GM18517 (cell line): ENCODE data around the gene DHRS2.
A peak's percentile ranks its signal among the peaks of the same experiment; 100 is the strongest.
"Not testable (repeated sequence)": the region's sequence is repeated elsewhere in the genome, so short reads cannot be mapped to it uniquely, and the experiment has no call there.

ENCODE experiments used
- ATAC-seq: cut with Tn5 transposase; IDR thresholded peaks from one replicate; pipeline ENCODE4 v1.9.1; 2021; ENCODE audit warnings: mild to moderate bottlenecking, moderate library complexity; ENCODE audit not compliant: unreplicated experiment

DHRS2 gene, protein sequence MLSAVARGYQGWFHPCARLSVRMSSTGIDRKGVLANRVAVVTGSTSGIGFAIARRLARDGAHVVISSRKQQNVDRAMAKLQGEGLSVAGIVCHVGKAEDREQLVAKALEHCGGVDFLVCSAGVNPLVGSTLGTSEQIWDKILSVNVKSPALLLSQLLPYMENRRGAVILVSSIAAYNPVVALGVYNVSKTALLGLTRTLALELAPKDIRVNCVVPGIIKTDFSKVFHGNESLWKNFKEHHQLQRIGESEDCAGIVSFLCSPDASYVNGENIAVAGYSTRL

DNA sequence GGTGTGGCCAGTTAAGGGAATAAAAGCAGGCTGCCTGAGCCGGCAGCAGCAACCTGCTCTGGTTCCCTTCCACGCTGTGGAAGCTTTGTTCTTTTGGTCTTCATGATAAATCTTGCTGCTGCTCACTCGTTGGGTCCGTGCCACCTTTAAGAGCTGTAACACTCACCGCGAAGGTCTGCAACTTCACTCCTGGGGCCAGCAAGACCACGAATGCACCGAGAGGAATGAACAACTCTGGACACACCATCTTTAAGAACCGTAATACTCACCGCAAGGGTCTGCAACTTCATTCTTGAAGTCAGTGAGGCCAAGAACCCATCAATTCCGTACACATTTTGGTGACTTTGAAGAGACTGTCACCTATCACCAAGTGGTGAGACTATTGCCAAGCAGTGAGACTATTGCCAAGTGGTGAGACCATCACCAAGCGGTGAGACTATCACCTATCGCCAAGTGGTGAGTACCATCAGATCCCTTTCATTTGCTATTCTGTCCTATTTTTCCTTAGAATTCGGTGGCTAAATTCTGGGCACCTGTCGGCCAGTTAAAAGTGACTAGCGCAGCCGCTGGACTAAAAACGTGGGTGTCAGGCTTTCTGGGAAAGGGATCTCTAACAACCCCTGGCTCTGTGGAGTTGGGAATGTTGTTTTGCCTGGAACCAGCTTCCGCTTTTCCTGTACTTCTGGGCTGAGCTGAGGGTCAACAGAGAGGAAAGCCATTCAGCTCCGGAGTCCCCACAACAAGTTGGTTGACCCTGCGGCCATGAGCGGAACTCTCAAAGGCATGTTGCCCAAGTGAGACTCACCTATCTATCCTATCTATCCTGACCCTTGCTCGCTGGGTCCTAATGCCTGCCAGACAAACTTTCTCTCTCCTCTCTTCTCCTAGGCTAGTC lies at the start of gene DHRS2:
DHRS2 (plus strand) TSS at position 48 of the 895 bp plus-strand sequence. CDS start 2,501 bp downstream, outside the sequence.
- ATAC-seq: no peak

DNA sequence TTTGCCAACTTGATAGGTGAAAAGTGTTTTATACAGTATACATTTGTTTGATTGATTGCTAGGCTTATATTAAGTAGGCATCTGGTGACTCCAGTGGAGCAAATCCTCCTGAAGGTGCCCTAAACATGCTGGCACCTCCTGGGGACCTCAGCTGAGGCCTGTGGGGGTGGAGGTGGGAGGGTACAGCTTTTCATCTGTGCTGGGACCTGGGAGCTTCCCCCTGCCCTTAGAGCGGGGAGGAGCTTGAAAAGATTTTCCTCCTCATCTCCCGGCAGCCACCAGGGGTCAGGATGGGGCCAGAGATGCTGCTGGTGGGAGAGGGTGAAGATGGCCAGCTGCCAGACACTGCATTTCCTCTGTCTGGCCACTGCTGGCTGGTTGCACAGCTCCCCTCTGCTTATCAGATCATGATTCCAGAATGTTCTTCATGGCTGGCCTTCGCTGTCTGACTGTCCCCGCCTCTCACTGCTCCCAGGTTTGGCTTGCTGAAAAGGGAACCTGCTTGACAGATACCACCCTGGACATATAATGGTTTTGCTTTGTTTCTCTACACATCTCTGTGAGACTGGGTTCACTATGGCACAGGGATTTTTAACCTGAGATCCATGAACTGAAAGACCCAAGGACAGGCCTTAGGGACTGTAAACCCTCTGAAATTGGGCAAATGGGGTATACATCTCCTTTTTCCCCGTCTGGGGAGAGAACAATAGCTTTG lies 47.1 kb upstream of the DHRS2 start:
- peak; percentile 92 for ATAC-seq

DNA sequence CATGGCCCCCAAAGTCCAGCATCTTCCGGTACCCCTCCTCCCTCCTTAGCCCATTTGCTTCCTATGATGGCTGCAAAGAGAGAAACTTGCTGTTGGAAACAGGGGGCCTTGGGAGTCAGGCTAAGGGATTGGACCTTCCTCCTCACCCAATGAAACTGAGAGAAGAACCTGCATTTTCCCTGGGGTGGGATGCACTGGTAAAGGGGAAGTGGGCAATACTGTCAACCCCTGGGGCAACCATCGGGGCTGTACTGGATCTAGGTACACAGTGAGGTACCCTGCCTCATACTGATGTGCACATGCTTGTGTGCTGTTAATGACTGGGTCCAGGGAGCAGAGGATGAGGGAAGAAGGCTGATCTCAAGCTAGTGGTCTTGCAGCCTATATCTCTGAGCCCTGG lies 46.6 kb upstream of the DHRS2 start:
- no peak for ATAC-seq

DNA sequence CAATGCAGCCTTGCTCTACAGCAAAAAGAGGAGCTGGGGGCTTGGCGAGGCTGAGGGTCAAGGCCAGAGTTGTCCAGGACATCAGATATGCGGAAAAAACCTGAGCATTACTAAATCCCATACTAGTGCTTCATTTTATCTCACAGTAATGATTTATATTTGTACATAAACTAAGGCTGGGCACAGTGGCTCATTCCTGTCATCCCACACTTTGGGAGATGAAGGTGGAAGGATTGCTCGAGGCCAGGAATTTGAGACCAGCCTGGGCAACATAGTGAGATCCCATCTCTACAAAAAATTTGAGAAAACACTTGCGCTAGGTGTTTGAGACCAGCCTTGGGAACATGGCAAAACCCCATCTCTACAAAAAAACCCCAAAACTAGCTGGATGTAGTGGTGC lies 46.0 kb upstream of the DHRS2 start:
- no peak for ATAC-seq

DNA sequence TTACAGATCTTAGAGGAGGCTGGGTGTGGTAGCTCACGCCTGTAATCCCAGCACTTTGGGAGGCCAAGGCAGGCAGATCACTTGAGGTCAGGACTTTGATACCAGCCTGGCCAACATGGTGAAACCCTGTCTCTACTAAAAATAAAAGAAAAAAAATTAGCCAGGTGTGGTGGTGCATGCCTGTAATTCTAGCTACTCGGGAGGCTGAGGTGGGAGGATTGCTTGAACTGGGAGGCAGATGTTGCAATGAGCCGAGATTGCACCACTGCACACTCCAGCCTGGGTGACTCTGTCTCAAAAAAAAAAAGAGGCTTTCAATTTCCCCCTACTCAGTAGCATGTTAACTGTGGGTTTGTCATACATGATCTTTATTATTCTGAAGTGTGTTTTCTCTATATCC lies 42.0 kb upstream of the DHRS2 start:
- ATAC-seq: not testable (repeated sequence)

DNA sequence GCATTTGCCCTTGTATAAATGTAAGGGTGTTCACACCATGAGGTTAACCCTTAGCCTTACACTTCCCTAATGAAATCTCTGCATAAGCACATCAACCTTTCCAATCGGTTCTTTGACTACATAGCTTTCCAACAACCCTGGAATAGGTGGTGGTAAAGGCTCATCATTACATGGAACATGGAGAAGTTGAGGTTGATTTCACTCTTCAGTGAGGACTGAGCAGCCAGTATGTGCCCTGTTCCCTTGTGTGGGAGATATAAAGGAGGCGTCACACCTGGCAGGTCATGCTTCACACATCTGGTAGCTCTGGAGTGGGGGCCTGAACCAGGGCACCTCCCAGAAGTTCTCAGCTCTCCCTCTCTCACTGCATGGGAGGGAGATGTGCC lies 35.8 kb upstream of the DHRS2 start:
- no peak for ATAC-seq

DNA sequence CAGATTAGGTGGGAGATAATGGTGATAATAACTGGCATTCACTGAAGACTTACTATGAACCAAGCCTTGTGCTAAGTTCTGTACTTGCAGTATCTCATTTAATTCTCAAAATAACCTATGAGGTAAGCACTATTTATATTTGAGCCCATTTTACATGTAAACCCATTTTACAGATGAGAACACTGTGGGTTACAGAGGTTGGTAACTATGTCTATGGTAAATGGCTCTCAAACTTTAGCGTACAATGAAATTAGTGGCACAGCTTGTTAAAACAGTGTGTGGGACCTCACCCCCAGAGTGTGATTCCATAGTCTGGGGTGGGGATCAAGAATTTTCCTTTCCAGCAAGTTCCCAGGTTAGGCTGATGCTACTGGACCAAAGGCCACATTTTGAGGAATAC lies 35.4 kb upstream of the DHRS2 start:
- no peak for ATAC-seq

DNA sequence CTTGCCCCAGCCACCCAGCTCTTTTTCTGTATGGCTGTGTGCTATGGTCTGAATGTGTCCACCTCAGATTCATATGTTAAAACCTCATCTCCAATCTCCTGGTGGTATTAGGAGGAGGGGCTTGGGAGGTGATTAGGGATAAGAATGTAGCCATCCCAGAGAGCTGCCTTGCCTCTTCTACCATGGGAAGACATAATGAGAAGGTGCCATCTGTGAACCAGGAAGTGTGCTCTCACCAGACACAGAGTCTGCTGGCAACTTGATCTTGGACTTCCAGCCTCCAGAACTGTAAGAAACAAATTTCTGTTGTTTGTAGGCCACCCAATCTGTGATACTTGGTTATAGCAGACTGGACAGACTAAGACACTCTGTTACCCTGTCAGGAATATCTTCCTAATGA lies 34.7 kb upstream of the DHRS2 start:
- ATAC-seq: no peak

DNA sequence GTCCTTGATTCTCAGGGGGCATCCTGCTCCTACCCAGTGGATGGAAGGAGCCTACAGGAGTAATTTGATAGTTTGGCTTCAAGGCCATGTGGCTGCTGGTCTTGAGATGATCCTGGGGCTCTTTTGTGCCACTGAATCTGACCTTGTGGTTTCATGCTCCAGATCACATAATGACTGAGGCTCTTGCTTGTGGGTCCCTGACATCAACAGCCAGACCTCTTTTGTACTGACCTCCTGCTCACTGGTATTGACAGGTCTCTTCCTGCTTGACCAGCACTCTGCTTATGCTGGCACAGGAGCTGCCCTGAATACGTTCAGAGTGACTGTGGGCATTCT lies 34.4 kb upstream of the DHRS2 start:
- ATAC-seq: no peak

DNA sequence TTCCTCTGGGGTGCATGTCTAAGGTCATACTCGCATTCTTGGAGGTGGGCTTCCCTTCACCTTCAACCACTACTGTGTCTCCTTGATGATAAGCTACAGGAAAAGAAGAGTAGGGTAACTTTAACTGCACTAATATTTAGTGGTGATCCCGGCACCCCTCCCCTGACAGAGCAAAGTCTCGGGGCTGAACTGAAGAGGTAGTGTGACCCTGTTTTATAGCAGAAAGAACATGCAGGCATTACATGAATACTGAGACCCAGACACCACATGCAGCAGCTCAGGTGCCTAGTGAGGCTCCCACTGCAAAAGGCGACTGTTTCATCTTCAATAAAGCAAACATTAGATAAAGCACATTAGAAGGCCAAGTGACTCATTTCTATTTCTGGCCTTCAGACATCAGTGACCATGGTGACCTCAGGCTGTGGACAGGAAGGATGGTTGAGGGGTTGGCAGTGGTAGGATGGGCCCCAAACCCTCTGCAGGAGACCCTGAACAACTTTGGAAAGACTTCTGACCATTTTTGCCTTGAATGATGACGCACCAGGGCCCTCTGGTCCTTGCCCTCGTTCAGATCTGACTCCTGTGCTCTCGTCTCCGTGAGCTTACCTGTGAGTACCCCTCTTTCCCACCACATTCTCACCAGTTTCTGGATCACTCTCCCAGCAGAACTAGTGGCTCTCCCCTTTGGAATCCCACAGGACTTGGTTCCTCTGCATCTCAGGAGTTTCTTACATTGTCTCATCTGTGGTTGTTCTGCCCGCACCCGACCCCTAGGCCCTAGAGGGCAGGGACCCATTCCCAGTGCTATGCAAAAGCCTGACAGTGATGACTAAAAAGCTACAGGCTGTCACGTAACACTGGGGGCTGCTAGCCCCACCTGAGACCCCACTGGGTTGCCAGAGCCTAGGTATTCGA lies 33.7 kb upstream of the DHRS2 start:
- no peak for ATAC-seq

DNA sequence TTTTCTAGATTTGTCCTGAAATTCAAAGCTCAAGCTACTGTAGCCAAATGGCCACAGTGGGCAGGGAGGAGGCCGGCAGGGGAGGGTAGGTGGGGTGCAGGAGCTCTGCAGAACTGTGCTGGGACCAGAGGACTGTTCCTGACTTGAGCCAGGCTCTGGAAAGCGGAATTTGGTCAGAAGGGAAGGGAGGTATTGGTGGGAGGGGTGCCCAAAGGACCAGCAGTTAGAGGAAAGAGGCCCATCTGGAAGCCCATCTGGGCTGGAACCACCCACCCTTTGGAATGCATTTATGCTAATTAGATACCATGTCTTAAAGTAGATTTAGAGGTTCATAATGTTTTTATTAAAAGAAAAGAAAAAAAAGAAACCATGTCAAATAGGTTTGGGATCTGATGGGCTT lies 33.1 kb upstream of the DHRS2 start:
- ATAC-seq: no peak

DNA sequence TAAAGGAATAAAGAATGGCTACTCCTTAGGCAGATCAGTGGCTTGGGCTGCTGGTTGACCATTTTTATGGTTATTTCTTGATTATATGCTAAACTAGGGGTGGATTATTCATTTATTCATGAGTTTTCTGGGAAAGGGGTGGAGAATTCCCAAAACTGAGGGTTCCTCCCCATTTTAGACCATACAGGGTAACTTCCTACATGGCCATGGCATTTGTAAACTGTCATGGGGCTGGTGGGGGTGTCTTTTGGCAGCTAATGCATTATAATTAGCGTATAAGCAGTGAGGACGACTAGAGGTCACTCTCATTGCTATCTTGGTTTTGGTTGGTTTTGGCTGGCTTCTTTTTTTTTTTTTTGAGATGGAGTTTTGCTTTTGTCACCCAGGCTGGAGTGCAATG lies 32.0 kb upstream of the DHRS2 start:
- ATAC-seq: no peak

DNA sequence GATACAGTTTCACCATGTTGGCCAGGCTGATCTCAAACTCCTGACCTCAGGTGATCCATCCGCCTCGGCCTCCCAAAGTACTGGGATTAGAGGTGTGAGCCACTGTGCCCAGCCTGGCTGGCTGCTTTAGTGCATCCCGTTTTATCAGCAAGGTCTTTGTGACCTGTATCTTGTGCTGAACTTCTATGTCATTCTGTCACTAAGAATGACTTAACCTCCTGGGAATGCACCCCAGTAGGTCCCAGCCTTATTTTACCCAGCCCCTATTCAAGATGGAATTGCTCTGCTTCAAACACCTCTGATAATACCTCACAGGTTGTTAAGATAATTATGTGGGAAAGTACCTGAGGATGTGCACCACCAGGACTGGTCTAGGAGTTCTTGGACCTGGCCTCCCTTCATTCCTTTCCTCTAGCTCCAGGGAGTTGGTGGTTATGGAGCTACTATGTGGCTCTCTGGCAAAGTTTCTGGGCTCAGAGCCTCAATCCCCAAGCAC lies 31.4 kb upstream of the DHRS2 start:
- ATAC-seq: no peak

DNA sequence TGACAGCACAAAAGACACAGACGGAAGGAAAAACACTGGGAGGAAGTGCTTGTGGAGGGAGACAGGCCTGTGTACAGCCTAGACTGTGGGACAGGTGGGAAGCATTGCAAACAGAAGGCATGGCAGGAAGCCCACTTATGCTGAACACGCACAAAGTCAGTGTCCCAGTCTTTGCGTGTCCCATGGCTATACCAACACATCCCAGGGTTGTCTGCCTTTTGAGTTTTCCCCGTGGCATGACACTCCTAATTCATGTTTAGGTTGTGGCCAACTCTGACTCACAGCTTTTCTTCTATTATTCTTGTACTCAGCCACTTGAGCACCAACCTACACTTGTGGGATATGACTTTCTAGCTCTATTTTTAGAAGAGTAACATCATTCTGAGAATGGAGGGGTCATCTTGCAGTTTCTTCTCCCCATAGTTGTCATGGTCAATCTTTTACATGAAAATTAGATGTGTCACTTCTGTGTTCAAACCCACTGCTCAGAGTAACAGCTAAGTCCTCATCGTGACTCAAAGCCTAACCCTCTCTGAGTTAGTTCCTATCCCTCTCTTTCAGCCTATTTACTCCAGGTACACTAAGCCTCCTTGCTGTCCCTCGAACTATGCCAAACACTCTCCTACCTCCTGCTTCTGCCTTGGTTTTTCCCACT lies 30.1 kb upstream of the DHRS2 start:
- ATAC-seq: peak; percentile 90

DNA sequence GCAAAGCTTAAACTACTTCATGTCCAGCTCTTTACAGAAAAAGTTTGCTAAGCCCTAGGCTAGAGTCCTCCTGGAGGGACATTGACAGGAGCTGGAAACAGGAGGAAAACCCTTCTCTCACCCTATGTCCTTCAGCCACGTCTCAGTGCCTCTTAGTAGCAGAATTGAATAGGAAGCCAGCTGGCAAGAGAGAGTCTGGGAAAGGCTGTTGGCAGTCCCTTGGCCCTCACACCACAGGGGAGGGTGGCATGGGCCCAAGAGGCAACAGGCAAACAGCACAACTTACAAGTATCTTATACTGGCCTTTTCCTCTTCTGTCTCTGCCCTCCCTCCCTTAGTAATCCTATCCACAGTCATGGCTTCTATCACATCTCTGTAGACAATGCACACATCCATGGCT lies 27.7 kb upstream of the DHRS2 start:
- ATAC-seq: no peak

DNA sequence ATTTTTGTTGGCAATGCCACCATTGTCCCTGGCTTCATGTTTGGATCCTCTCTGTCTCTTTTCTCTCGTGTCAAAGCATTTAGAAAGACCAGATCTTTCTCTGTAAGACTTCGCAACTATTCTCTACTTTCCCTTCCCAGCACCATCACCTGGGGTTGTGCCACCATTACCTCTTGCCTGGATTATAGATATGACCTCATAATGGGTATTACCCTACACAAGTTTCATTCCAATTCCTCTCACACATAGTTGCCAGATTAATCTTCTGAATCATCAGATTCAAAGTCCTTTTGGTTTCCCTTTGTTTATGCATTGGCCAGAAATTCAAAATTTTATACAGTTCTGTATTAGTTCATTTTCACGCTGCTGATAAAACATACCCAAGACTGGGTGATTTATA lies 27.2 kb upstream of the DHRS2 start:
- ATAC-seq: no peak

DNA sequence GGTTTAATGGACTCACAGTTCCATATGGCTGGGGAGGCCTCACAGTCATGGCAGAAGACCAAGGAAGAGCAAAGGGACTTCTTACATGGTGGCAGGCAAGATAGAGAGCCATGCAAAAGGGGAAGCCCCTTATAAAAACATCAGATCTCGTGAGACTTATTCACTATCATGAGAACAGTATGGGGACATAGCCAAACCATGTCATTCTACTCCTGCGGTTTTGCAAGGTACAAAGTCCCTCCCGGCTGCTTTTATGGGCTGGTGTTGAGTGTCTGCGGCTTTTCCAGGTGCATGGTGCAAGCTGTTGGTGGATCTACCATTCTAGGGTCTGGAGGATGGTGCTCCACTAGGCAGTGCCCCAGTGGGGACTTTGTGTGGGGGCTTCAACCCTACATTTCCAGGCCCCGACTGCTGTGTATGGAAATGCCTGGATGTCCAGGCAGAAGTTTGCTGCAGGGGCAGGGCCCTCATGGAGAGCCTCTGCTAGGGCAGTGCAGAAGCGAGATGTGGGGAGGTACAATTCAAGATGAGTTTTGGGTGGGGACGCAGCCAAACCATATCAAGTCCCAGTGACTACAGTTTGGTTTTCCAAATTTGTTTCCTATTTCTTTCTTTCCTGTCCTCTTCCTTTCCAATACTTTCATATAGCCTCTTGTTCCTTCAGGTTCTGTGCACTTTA lies 26.6 kb upstream of the DHRS2 start:
- not testable (repeated sequence) for ATAC-seq

DNA sequence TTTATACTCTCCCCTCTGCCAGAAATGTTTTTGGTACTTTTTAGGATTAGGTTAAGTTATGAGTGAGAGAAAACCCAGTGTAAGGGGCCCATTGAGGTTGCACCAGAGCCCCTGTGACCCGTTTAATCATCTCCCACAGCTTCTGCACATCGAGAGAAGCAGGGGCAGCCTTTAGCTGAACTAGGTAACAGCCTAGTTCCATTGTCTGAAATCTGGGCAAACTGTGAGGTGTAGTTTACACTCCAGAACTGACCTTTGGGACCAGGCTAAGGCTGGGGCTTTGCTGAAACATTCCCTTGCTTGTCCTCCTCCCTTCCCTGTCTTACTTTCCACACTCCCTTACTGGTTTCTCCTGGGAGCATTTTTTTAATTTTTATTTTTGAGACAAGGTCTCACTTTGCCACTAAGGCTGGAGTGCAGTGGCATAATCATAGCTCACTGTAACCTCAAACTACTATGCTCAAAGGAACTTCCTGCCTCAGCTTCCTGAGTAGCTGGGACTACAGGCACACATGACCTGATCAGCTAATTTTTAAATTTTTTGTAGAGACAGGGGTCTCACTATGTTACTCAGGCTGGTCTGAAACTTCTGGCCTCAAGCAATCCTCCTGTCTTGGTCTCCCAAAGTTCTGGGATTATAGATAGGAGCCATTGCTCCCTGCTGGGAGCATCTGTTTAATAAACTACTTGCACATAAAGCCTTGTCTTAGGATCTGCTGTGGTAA lies 25.9 kb upstream of the DHRS2 start:
- ATAC-seq: no peak

DNA sequence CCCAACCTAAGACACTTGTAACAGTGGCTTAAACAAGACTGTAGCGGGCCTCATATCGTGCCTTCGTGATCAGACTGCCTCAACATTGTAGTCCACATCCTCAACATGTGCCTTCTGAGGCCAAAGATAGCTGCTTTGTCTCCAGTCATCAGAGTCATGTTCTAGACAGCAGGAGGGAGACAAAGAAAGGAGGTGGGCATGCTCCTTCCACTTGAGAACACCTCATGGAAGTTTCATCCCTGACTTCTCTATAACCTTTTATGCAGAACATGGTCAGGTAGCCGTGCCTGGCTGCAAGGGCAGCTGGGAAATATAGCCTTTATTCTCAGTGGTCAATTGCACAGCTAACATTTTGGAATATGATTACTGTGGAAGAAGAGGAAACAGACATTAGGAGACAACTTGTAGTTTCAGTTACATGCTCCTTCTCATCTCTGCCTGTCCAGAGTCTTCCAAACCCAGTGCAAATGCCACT lies 25.3 kb upstream of the DHRS2 start:
- ATAC-seq: no peak
